Measurements from ENCODE around the gene CERS2.

DNA sequence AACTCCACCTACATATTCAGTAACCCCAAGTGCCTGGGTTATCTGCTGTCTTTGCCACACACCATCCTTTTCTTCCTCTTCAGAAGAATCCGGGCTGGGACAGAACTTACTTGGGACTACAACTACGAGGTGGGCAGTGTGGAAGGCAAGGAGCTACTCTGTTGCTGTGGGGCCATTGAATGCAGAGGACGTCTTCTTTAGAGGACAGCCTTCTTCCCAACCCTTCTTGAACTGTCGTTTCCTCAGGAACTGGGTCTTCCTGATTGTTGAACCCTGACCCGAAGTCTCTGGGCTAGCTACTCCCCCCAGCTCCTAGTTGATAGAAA, 10.5 kb downstream of the CERS2 start:
- TF ChIP-seq, protein P1, sequence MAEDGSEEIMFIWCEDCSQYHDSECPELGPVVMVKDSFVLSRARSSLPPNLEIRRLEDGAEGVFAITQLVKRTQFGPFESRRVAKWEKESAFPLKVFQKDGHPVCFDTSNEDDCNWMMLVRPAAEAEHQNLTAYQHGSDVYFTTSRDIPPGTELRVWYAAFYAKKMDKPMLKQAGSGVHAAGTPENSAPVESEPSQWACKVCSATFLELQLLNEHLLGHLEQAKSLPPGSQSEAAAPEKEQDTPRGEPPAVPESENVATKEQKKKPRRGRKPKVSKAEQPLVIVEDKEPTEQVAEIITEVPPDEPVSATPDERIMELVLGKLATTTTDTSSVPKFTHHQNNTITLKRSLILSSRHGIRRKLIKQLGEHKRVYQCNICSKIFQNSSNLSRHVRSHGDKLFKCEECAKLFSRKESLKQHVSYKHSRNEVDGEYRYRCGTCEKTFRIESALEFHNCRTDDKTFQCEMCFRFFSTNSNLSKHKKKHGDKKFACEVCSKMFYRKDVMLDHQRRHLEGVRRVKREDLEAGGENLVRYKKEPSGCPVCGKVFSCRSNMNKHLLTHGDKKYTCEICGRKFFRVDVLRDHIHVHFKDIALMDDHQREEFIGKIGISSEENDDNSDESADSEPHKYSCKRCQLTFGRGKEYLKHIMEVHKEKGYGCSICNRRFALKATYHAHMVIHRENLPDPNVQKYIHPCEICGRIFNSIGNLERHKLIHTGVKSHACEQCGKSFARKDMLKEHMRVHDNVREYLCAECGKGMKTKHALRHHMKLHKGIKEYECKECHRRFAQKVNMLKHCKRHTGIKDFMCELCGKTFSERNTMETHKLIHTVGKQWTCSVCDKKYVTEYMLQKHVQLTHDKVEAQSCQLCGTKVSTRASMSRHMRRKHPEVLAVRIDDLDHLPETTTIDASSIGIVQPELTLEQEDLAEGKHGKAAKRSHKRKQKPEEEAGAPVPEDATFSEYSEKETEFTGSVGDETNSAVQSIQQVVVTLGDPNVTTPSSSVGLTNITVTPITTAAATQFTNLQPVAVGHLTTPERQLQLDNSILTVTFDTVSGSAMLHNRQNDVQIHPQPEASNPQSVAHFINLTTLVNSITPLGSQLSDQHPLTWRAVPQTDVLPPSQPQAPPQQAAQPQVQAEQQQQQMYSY (CRISPR knock-in tag; IDR thresholded peaks at IDR 0.05) = no peak
- no peak for TF ChIP-seq TCF7 (IDR thresholded peaks at IDR 0.05; ENCODE audit: borderline replicate concordance)
- TF ChIP-seq, protein P2, sequence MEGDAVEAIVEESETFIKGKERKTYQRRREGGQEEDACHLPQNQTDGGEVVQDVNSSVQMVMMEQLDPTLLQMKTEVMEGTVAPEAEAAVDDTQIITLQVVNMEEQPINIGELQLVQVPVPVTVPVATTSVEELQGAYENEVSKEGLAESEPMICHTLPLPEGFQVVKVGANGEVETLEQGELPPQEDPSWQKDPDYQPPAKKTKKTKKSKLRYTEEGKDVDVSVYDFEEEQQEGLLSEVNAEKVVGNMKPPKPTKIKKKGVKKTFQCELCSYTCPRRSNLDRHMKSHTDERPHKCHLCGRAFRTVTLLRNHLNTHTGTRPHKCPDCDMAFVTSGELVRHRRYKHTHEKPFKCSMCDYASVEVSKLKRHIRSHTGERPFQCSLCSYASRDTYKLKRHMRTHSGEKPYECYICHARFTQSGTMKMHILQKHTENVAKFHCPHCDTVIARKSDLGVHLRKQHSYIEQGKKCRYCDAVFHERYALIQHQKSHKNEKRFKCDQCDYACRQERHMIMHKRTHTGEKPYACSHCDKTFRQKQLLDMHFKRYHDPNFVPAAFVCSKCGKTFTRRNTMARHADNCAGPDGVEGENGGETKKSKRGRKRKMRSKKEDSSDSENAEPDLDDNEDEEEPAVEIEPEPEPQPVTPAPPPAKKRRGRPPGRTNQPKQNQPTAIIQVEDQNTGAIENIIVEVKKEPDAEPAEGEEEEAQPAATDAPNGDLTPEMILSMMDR (IDR thresholded peaks at IDR 0.05 in 2 of 3, conservative IDR thresholded peaks at IDR 0.05 in 1 of 3; ENCODE audit: control insufficient read depth in 2 of 3, extremely low read depth in 1 of 3, insufficient read depth in 1 of 3, low read depth in 3 of 3, low read length in 3 of 3) = no peak
- no peak for TF ChIP-seq ZNF384 (IDR thresholded peaks at IDR 0.05; ENCODE audit: borderline replicate concordance, low read depth, low read length)
- no peak for TF ChIP-seq POLR2AphosphoS5 (IDR thresholded peaks at IDR 0.05; ENCODE audit: low read length)
- no peak for TF ChIP-seq JUNB (IDR thresholded peaks at IDR 0.05)
- no peak for TF ChIP-seq BHLHE40 (IDR thresholded peaks at IDR 0.05; ENCODE audit: borderline replicate concordance in 1 of 2, low read depth in 2 of 2, low read length in 1 of 2)

Data from GM12878 (cell line).